Neural progenitor cell (in vitro differentiated cells): ENCODE data around the gene KCNK3. TPM values are rescaled to one million over a fixed set of nuclear protein-coding genes. Genes with fewer than 3 reads are reported as not detected.

Experiments
- DNase-seq: peaks from one replicate; pipeline ENCODE4 v3.0.0-alpha.2; 2016; ENCODE audit warnings: low spot score
- H2AFZ ChIP-seq: fragments of 200-600 bp; sonication (generic); replicated peaks from 2 replicates; pipeline ENCODE4 v1.6.1; 2016; ENCODE audit warnings: antibody characterized with exemption
- H3F3A ChIP-seq: fragments of 200-600 bp; sonication (generic); 2 replicates; pipeline ENCODE4 v1.6.1; 2016; ENCODE audit warnings: antibody characterized with exemption, low read depth
- H3K27ac ChIP-seq: fragments of 200-600 bp; sonication (generic); 2 replicates; pipeline ENCODE4 v1.5.1; 2016; ENCODE audit warnings: mild to moderate bottlenecking
- H3K27me3 ChIP-seq: fragments of 200-600 bp; sonication (generic); 2 replicates; pipeline ENCODE4 v1.6.1; 2016; ENCODE audit warnings: mild to moderate bottlenecking, moderate library complexity
- H3K36me3 ChIP-seq: fragments of 200-600 bp; sonication (generic); 2 replicates; pipeline ENCODE4 v1.5.1; 2016
- H3K4me1 ChIP-seq: fragments of 200-600 bp; sonication (generic); 2 replicates; pipeline ENCODE4 v1.6.1; 2016; ENCODE audit warnings: mixed run types
- H3K4me2 ChIP-seq: fragments of 200-600 bp; sonication (generic); 2 replicates; pipeline ENCODE4 v1.6.1; 2016
- H3K4me3 ChIP-seq: fragments of 200-600 bp; sonication (generic); 2 replicates; pipeline ENCODE4 v1.5.1; 2016
- H3K79me2 ChIP-seq: fragments of 200-600 bp; sonication (generic); 2 replicates; pipeline ENCODE4 v1.6.1; 2016; ENCODE audit warnings: low read depth
- H3K9ac ChIP-seq: fragments of 200-600 bp; sonication (generic); 2 replicates; pipeline ENCODE4 v1.6.1; 2016
- H3K9me3 ChIP-seq: fragments of 200-600 bp; sonication (generic); 2 replicates; pipeline ENCODE4 v1.5.1; 2016; ENCODE audit warnings: low read depth
- H4K20me1 ChIP-seq: fragments of 200-600 bp; sonication (generic); 2 replicates; pipeline ENCODE4 v1.6.1; 2016; ENCODE audit warnings: low read depth
- H3K27ac Mint-ChIP-seq: 3 replicates; pipeline ENCODE4 v1.8.0; 2021; ENCODE audit warnings: mixed read lengths
- H3K27me3 Mint-ChIP-seq: 2 replicates; pipeline ENCODE4 v1.8.0; 2022; ENCODE audit warnings: low read depth, mild to moderate bottlenecking, inconsistent platforms, moderate library complexity, mixed read lengths; ENCODE audit not compliant: insufficient read depth
- H3K36me3 Mint-ChIP-seq: 3 replicates; pipeline ENCODE4 v1.8.0; 2021; ENCODE audit warnings: mixed read lengths
- H3K4me1 Mint-ChIP-seq: 3 replicates; pipeline ENCODE4 v1.8.0; 2021; ENCODE audit warnings: mixed read lengths
- H3K4me3 Mint-ChIP-seq: 3 replicates; pipeline ENCODE4 v1.8.0; 2021; ENCODE audit warnings: mild to moderate bottlenecking, moderate library complexity, mixed read lengths
- H3K9me3 Mint-ChIP-seq: 3 replicates; pipeline ENCODE4 v1.8.0; 2020; ENCODE audit warnings: mixed read lengths
- CTCF ChIP-seq: fragments of 200-600 bp; sonication (generic); IDR thresholded peaks from 2 replicates; pipeline ENCODE4 v1.5.1; 2017; ENCODE audit warnings: antibody characterized with exemption, mild to moderate bottlenecking
- EZH2 ChIP-seq: fragments of 200-600 bp; sonication (generic); IDR thresholded peaks from 2 replicates; pipeline ENCODE4 v1.6.1; 2017; ENCODE audit warnings: antibody characterized with exemption, mild to moderate bottlenecking, moderate library complexity
- EZH2phosphoT487 ChIP-seq: fragments of 200-600 bp; sonication (generic); IDR thresholded peaks from 2 replicates; pipeline ENCODE4 v1.6.1; 2017; ENCODE audit warnings: antibody characterized with exemption
- total RNA-seq: library from RNA; depleted of rRNA; stranded (reverse); fragments of >200 nt; gene quantifications from 2 replicates; pipeline ENCODE4 v1.2.3, GENCODE V29; 2015; ENCODE audit warnings: low replicate concordance

KCNK3 gene
- total RNA-seq, 1 donor from 2014 or later, result not detected

- no peak overlapping the region for H3K4me3 ChIP-seq
- Mint-ChIP-seq H3K27ac (no peak overlapping the region), H3K36me3 (no peaks in the 10 kb centered on the region), H3K4me1 (peaks cover 7% of the 10 kb centered on the region), H3K4me3 (no peak overlapping the region), H3K9me3 (peaks cover 14% of the 10 kb centered on the region), H3K27me3 (peaks cover 4% of the 10 kb centered on the region)
- H3K27ac ChIP-seq, result no peak overlapping the region
- TF ChIP-seq EZH2, result no peak
- TF ChIP-seq EZH2phosphoT487, result no peak
- no peak overlapping the region for H3K4me2 ChIP-seq
- H3K9me3 ChIP-seq, result no peaks in the 10 kb centered on the region
- H3K79me2 ChIP-seq, result no peaks in the 10 kb centered on the region
- H3K4me1 ChIP-seq, result peaks cover 4% of the 10 kb centered on the region
- no peak overlapping the region for H3K9ac ChIP-seq
- H3F3A ChIP-seq, result no peaks in the 10 kb centered on the region
- no peak overlapping the region for H2AFZ ChIP-seq
- peaks cover 4% of the 10 kb centered on the region for H3K27me3 ChIP-seq
- no peaks in the 10 kb centered on the region for H3K36me3 ChIP-seq
- H4K20me1 ChIP-seq, result no peaks in the 10 kb centered on the region
- no peak for DNase-seq
Measured at GRCh38 chr2:26675651-26676255, 16.8 kb upstream of the KCNK3 start.

- no peak overlapping the region for H3K4me3 Mint-ChIP-seq
- H3K27ac ChIP-seq, result no peak overlapping the region
- H3K4me1 Mint-ChIP-seq, result peaks cover 3% of the 10 kb centered on the region
- no peaks in the 10 kb centered on the region for H3K9me3 ChIP-seq
- no peak for TF ChIP-seq EZH2
- TF ChIP-seq EZH2phosphoT487, result no peak
- no peak for TF ChIP-seq CTCF
- H3K9me3 Mint-ChIP-seq, result peaks cover 14% of the 10 kb centered on the region
- H3K4me3 ChIP-seq, result no peak overlapping the region
- no peak overlapping the region for H2AFZ ChIP-seq
- DNase-seq, result no peak
- no peaks in the 10 kb centered on the region for H3K36me3 ChIP-seq
- H3K36me3 Mint-ChIP-seq, result no peaks in the 10 kb centered on the region
- H3K4me1 ChIP-seq, result no peaks in the 10 kb centered on the region
- no peak overlapping the region for H3K9ac ChIP-seq
- H3K27me3 ChIP-seq, result peaks cover 4% of the 10 kb centered on the region
- peaks cover 5% of the 10 kb centered on the region for H3K27me3 Mint-ChIP-seq
- H3F3A ChIP-seq, result no peaks in the 10 kb centered on the region
- no peaks in the 10 kb centered on the region for H4K20me1 ChIP-seq
- H3K4me2 ChIP-seq, result no peak overlapping the region
- H3K27ac Mint-ChIP-seq, result no peak overlapping the region
- no peaks in the 10 kb centered on the region for H3K79me2 ChIP-seq
Measured at GRCh38 chr2:26678035-26678434, 14.5 kb upstream of the KCNK3 start.

GRCh38 chr2:26679867-26680266, 12.7 kb upstream of the KCNK3 start:
- Histone ChIP-seq H3K27me3 (peaks cover 4% of the 10 kb centered on the region), H3K79me2 (no peaks in the 10 kb centered on the region), H3K9me3 (no peaks in the 10 kb centered on the region), H3F3A (no peaks in the 10 kb centered on the region), H3K27ac (no peak overlapping the region), H2AFZ (no peak overlapping the region), H3K36me3 (no peaks in the 10 kb centered on the region), H3K9ac (no peak overlapping the region), H3K4me2 (no peak overlapping the region), H3K4me1 (no peaks in the 10 kb centered on the region), H4K20me1 (no peaks in the 10 kb centered on the region), H3K4me3 (no peak overlapping the region)
- Mint-ChIP-seq H3K4me1 (peaks cover 3% of the 10 kb centered on the region), H3K9me3 (peaks cover 14% of the 10 kb centered on the region), H3K36me3 (no peaks in the 10 kb centered on the region), H3K27me3 (peaks cover 5% of the 10 kb centered on the region), H3K4me3 (no peak overlapping the region), H3K27ac (no peak overlapping the region)
- no peak for DNase-seq
- TF ChIP-seq EZH2, result no peak
- TF ChIP-seq CTCF, result no peak
- TF ChIP-seq EZH2phosphoT487, result no peak

- H3K4me3 ChIP-seq, result no peak overlapping the region
- TF ChIP-seq EZH2phosphoT487, result no peak
- no peak for TF ChIP-seq CTCF
- no peak for TF ChIP-seq EZH2
- peaks cover 11% of the 10 kb centered on the region for H3K9me3 Mint-ChIP-seq
- no peak for DNase-seq
- H3K4me1 Mint-ChIP-seq, result peaks cover 10% of the 10 kb centered on the region
- no peaks in the 10 kb centered on the region for H3K4me1 ChIP-seq
- H3K79me2 ChIP-seq, result no peaks in the 10 kb centered on the region
- no peak overlapping the region for H3K4me2 ChIP-seq
- H3K9ac ChIP-seq, result no peak overlapping the region
- H3K27me3 Mint-ChIP-seq, result peaks cover 12% of the 10 kb centered on the region
- no peaks in the 10 kb centered on the region for H4K20me1 ChIP-seq
- no peak overlapping the region for H3K27ac ChIP-seq
- H2AFZ ChIP-seq, result no peak overlapping the region
- H3K27ac Mint-ChIP-seq, result no peak overlapping the region
- peaks cover 4% of the 10 kb centered on the region for H3K27me3 ChIP-seq
- H3F3A ChIP-seq, result no peaks in the 10 kb centered on the region
- H3K36me3 Mint-ChIP-seq, result no peaks in the 10 kb centered on the region
- H3K36me3 ChIP-seq, result no peaks in the 10 kb centered on the region
- no peak overlapping the region for H3K4me3 Mint-ChIP-seq
- no peaks in the 10 kb centered on the region for H3K9me3 ChIP-seq
Measured at GRCh38 chr2:26681656-26682055, 10.9 kb upstream of the KCNK3 start.
